Measurements from ENCODE around the gene CCDC136.

DNA sequence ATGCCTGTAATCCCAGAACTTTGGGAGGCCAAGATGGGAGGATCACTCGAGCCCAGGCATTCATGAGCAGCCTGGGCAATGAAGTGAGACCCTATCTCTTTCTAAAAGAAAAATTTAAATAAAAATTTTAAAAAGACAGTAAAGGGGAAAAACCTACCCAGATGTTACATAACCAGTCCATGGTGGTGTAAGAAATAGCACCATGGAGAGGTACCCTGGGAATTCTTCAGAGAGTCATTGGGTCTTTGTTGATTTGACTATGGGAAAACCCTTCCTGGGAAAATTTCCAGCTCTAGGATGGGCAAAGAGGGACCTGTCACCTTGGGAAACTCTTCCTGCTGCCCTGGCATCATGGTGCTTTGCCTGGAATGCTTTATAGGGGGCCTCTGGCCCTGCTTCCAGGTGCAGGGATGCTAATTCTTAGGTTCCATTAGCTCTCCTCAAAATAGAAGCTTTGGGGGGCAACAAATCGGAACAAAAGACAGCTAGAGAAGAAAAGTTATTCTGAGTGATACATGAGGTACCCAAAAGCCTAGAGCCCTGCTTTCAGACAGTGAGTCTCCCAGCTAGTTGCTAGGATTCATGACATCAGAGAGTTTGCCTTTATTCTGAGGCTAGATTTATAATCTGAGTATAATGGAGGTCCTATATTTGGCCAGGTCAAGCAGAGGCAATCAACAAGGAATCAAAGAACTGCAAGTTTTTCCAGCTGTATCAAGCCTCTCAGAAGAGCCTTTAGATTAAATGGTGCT lies 10.1 kb downstream of the CCDC136 start:
- TF ChIP-seq, protein P1, sequence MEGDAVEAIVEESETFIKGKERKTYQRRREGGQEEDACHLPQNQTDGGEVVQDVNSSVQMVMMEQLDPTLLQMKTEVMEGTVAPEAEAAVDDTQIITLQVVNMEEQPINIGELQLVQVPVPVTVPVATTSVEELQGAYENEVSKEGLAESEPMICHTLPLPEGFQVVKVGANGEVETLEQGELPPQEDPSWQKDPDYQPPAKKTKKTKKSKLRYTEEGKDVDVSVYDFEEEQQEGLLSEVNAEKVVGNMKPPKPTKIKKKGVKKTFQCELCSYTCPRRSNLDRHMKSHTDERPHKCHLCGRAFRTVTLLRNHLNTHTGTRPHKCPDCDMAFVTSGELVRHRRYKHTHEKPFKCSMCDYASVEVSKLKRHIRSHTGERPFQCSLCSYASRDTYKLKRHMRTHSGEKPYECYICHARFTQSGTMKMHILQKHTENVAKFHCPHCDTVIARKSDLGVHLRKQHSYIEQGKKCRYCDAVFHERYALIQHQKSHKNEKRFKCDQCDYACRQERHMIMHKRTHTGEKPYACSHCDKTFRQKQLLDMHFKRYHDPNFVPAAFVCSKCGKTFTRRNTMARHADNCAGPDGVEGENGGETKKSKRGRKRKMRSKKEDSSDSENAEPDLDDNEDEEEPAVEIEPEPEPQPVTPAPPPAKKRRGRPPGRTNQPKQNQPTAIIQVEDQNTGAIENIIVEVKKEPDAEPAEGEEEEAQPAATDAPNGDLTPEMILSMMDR (conservative IDR thresholded peaks at IDR 0.05) = no peak
- TF ChIP-seq ZFX (IDR thresholded peaks at IDR 0.05) = no peak
